ENCODE results near the gene IKZF4. TPM values are rescaled to one million over a fixed set of nuclear protein-coding genes. Genes with fewer than 3 reads are reported as not detected.
"Not testable (repeated sequence)": the region's sequence is repeated elsewhere in the genome, so short reads cannot be mapped to it uniquely, and the experiment has no call there.

IKZF4 gene
- total RNA-seq, 1 experiment from 2014 or later = 0.34 TPM

GRCh38 chr12:55996201-55996714, 24.6 kb upstream of the IKZF4 start:
- in situ Hi-C loops (cut with HindIII; ENCODE audit: low pct_unique_long_range_greater_than_20kb, low sequenced_read_pairs) = no loop called here
- peak; percentile 71 for DNase-seq (ENCODE audit: low read depth)

DNA sequence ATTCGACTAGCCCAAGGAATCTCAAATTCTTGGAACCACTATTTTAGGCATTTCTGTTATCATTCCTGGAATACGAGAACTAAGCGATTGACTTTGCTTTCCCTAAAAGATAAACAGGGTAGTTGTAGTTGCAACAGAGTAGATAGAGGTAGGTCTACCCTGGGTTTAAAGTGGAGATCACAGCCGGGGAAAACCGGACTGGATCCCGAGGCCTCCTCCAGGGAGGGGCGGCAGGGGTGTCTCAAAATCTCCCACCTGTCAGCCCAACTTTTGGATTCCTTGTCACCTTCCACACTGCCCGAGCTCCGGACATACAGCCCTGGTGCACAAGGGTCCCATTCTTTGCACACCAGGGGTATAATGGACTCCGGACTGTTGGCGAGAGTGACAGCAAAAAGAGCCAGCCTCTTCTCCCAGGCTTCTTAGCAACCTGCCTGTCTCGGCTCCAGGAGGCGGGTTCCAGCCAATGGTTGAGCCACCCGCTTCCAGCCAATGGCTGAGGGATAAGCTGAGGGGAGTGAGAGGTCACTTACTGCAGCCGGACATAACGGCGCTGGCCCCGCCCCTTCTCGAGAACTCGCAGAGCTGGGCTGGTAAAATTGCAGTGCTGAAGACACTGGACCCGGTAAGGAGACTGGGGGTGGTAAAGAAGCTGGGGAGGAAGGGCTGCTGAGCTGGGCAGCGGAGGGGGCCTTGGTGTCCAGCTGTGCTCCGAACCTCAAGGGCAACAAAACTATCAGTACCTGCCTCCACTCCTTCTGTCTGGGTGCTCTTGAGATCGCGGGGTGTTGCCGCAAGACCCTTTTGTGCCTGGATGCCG, 23.9 kb upstream of the IKZF4 start, which contains the start of gene SUOX:
SUOX (plus strand) TSS at position 562 of the 820 bp plus-strand sequence. CDS start 4,946 bp downstream, outside the sequence.
- DNase-seq (ENCODE audit: low read depth) = peak; percentile 98
- in situ Hi-C loops (cut with HindIII; ENCODE audit: low pct_unique_long_range_greater_than_20kb, low sequenced_read_pairs) = no loop called here

DNA sequence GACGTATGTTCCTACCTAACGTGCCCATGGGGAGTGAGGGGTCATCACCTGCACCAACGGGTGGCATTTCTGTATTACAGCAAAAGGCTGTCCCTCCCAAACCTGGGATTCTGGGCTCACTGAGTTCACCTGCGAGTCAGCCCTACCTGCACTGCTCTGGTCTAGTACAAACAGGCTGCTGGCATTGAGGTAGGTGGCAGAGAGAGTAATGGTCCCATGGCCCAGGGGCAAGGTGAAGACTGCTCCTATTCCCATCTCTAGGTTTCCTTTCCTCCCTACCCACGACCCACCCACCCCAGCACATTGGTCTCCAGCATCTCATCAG, 23.3 kb upstream of the IKZF4 start:
- no peak for DNase-seq (ENCODE audit: low read depth)
- in situ Hi-C loops (cut with HindIII; ENCODE audit: low pct_unique_long_range_greater_than_20kb, low sequenced_read_pairs) = no loop called here

DNA sequence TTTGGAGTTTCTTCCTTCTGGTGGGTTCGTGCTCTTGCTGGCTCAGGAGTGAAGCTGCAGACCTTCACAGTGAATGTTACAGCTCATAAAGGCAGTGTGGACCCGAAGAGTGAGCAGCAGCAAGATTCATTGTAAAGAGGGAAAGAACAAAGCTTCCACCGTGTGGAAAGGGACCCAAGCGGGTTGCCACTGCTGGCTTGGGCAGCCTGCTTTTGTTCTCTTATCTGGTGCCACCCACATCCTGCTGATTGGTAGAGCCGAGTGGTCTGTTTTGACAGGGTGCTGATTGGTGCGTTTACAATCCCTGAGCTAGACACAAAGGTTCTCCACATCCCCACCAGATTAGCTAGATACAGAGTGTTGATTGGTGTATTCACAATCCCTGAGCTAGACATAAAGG, 21.3 kb upstream of the IKZF4 start:
- peak; percentile 22 for DNase-seq (ENCODE audit: low read depth)
- in situ Hi-C loops (cut with HindIII; ENCODE audit: low pct_unique_long_range_greater_than_20kb, low sequenced_read_pairs) = not testable (repeated sequence)

GRCh38 chr12:55999999-56000540, 20.8 kb upstream of the IKZF4 start:
- in situ Hi-C loops (cut with HindIII; ENCODE audit: low pct_unique_long_range_greater_than_20kb, low sequenced_read_pairs) = not testable (repeated sequence)

DNA sequence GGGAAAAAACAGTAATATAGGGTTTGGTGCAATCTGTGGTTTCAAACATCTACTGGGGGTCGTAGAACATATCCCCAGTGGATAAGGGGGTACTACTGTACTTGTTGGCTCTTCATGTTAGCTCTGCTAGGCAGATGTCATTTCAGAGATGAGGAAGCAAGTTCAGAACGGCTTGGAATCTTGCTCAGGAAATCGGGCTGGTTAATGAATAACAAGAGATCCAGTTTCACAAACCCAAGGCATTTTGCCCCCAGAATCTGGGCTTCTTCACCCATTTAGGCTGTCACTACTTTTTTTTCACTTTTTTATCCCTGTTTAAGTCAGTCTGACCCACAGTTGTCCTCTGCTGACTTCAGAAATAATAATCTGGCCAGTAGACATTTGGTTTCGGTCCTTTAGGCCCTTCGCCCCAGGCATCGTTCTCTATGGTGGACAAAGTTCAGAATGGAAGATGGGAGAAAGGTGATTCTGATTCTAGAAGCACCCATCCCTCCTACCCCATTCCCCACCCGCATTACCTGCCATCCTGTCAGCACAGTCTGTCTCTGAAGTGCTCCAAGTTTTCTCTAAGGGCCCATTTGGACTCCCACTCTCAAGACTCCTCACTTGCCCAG, 19.2 kb upstream of the IKZF4 start:
- DNase-seq (ENCODE audit: low read depth) = no peak
- in situ Hi-C loops (cut with HindIII; ENCODE audit: low pct_unique_long_range_greater_than_20kb, low sequenced_read_pairs) = no loop called here

More at GRCh38 chr12:55999999-56000540, 20.8 kb upstream of the IKZF4 start:
- DNase-seq (ENCODE audit: low read depth) = not testable (repeated sequence)

DNA sequence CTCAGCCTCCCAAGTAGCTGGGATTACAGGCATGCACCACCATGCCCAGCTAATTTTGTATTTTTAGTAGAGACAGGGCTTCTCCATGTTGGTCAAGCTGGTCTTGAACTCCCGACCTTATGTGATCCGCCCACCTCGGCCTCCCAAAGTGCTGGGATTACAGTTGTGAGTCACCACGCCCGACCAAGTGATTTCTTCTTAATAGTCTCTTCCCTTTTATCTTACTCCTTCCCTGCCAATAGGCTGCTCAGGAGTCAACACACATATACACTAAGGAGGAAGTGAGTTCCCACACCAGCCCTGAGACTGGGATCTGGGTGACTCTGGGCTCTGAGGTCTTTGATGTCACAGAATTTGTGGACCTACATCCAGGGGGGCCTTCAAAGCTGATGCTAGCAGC, 17.5 kb upstream of the IKZF4 start:
- in situ Hi-C loops (cut with HindIII; ENCODE audit: low pct_unique_long_range_greater_than_20kb, low sequenced_read_pairs); DNase-seq (ENCODE audit: low read depth): not testable (repeated sequence)

DNA sequence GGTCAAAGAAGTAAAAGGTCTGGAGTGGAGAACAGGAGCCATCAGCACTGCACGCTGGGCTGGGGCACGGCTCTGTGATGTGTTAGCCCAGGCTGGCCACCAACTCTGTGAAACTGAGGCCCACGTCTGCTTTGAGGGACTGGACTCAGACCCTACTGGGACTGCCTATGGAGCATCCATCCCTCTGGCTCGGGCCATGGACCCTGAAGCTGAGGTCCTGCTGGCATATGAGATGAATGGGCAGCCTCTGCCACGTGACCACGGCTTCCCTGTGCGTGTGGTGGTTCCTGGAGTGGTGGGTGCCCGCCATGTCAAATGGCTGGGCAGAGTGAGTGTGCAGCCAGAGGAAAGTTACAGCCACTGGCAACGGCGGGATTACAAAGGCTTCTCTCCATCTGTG, 16.6 kb upstream of the IKZF4 start:
- in situ Hi-C loops (cut with HindIII; ENCODE audit: low pct_unique_long_range_greater_than_20kb, low sequenced_read_pairs) = no loop called here
- no peak for DNase-seq (ENCODE audit: low read depth)

DNA sequence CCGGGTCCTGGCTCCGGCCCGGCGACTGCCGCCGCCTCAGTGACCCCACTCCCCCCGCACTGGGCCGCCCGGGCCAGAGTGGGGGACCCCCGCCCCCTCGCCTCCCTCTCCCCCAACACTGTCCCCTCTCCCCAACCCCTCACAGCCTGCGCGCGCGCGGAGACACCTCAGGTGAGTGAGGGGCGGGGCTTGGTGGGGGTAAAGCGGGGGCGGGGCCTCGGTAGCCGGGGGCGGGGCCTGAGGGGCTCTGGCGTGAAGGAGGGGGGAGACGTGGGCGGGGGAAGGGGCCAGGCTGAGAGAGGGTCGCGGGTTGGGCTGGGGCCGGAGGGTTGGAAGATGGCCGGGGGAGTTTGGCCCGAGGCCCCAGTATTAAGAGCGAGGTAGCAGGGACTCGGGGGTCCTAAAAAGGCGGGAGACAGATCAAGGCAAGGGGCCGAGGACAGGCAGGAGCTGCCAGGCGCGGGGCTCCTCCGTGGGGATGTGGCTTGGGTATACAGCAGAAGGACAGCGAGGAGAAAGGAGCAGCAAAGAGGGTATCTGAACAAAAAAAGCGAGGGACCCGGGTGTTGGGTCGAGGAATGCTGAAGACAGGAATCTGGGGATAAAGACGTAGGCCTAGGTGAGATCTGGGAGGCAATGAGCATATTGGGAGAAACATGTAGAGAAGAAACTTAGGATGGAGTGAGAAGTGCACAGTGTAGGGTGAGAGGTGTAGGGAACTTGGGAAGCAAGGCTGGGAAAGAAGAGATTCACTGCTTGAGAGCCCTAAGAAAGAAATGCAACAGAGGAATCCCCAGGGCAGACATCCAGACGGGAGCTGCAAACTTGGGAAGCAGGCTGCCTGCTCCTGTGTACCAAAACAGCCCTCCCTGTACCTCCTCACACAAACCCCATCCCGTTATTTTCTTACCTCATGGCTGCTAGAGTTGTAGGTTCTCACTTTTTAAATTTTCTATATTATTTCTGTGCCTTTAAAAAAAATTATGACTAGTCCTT, 13.0 kb upstream of the IKZF4 start:
- peak; percentile 23 for DNase-seq (ENCODE audit: low read depth)
- in situ Hi-C loops (cut with HindIII; ENCODE audit: low pct_unique_long_range_greater_than_20kb, low sequenced_read_pairs) = no loop called here

- no peak for DNase-seq (ENCODE audit: low read depth)
- in situ Hi-C loops (cut with HindIII; ENCODE audit: low pct_unique_long_range_greater_than_20kb, low sequenced_read_pairs) = no loop called here
Observed at GRCh38 chr12:56010111-56010570, 10.7 kb upstream of the IKZF4 start.

GRCh38 chr12:56011509-56012090, 9.2 kb upstream of the IKZF4 start:
- in situ Hi-C loops (cut with HindIII; ENCODE audit: low pct_unique_long_range_greater_than_20kb, low sequenced_read_pairs) = no loop called here
- no peak for DNase-seq (ENCODE audit: low read depth)

DNA sequence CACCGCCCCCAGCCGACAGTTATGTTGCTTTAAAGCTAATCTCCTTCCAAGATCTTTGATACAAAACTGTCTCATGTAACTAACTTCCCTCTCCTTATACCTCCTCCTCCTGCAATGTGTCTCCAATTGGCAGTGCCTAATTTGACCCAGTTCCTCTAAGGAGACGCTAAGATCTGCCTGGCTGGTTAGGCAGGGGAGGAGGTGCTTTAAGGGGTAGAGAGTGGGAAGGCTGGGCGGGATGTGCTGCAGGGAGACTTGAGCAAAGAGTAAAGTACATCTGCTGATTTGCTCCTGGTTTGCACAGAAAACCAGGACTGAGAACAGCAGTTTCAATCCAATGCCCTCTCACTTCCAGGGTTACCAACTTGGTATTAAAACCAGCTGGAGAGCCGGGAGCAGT, 7.4 kb upstream of the IKZF4 start:
- DNase-seq (ENCODE audit: low read depth) = no peak
- in situ Hi-C loops (cut with HindIII; ENCODE audit: low pct_unique_long_range_greater_than_20kb, low sequenced_read_pairs) = no loop called here

GRCh38 chr12:56014205-56014604, 6.6 kb upstream of the IKZF4 start:
- in situ Hi-C loops (cut with HindIII; ENCODE audit: low pct_unique_long_range_greater_than_20kb, low sequenced_read_pairs) = no loop called here
- DNase-seq (ENCODE audit: low read depth) = no peak

GRCh38 chr12:56017181-56017580, 3.7 kb upstream of the IKZF4 start:
- in situ Hi-C loops (cut with HindIII; ENCODE audit: low pct_unique_long_range_greater_than_20kb, low sequenced_read_pairs) = no loop called here
- DNase-seq (ENCODE audit: low read depth) = no peak

GRCh38 chr12:56018356-56018755, 2.5 kb upstream of the IKZF4 start:
- in situ Hi-C loops (cut with HindIII; ENCODE audit: low pct_unique_long_range_greater_than_20kb, low sequenced_read_pairs) = no loop called here
- no peak for DNase-seq (ENCODE audit: low read depth)

DNA sequence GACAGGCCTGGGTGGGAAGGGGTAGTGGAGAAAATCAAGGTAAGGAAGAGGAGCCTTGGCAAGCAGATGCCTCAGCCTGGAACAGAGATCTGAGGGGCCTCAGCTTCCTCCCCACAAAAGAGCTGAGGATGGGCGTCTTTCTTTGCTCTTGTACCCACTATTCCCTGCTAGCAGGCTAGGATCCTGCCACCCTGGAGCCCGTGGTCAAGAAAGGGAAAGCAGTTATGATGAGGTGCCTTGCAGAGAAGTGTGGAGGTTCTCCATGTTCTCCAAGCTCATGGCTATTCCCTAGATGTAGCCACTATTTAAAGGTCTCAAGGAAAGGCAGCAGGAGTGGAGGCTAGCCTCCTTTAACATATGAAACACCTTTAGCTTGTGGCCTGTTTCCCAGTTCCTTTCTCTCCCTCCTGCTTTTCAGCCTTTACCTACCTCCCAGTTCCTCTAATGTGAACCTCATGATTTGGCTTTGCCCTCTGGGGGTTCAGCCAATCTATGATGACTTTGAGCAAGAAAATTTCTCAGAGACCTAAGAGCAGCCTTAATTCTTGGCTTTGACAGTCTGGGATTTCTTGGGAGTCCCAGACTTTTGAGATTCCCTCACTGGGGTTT, 1.1 kb downstream of the IKZF4 start:
- in situ Hi-C loops (cut with HindIII; ENCODE audit: low pct_unique_long_range_greater_than_20kb, low sequenced_read_pairs) = no loop called here
- DNase-seq (ENCODE audit: low read depth) = no peak

GRCh38 chr12:56028511-56029165, 7.8 kb downstream of the IKZF4 start:
- DNase-seq (ENCODE audit: low read depth) = no peak
- in situ Hi-C loops (cut with HindIII; ENCODE audit: low pct_unique_long_range_greater_than_20kb, low sequenced_read_pairs) = no loop called here
